NAMALWA (cell line): ENCODE results near the gene MATN1.
"Not testable (repeated sequence)": the region's sequence is repeated elsewhere in the genome, so short reads cannot be mapped to it uniquely, and the experiment has no call there.

Experiments used
- DNase-seq: peaks from one replicate; pipeline ENCODE4 v3.0.0-alpha.2; 2015; ENCODE audit warnings: low spot score

MATN1 gene

DNA sequence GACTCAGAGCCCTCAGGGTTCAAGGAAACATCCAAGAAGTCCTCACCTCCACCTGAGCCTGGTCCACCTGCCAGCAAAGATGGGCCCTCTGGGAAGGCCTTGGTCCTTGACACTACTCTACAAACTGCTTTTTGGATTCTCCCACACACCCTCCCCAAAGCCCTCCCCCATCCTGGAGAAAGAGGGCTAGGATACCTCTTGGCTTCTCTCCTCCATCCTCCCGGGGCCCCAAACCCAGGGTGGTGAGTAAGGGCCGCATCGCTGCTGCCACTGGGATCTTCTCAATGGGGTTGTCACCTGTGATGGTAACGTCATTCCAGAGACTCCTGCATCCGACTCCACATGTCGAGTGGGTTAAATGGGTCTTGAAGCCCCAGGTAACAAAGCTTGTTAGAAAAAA is 26.6 kb downstream of the MATN1 start:
- DNase-seq, result no peak

- no peak for DNase-seq
Observed at GRCh38 chr1:30695439-30695841, 27.9 kb downstream of the MATN1 start.

DNA sequence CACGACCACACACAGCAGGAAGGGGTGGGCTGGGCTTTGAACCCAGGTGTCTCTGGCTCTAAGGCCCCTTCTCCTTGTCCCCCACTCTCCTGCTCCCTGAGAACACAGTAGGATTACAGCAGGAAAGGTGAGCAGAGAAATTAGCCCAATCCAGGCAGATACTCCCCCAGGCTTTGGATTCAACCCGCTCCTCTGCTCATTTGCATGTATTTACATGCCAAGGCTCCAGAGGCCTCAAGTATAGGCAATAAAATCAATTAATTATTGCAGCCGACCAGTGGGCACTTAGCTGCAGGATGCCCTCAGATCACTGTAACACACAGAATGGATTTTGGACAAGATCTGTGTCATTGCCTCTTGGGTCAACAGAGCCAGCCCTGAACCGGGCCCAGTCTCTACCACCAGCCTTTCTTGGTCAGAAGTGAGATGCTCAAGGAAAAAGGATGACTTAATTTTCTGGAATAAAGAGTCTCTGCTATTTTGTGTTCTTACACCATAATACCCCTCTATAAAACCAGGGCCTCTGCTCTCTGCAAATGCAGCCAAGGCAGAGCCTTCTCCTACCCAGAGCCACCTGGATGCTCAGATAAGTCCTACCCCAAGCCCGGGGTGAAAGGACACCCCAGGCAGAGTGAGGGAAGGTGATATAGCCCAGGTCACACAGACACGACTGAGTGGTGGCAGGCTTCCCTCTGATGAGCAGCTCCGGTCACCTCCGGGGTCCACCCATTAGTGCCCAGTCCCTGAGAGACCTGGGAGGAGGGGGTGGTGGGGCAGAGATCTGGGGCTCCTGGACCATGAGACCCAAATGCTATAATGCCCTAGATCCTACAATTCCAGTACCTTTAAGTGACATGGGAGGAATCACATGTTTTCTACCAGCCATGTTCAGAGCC is 28.9 kb downstream of the MATN1 start:
- no peak for DNase-seq

DNA sequence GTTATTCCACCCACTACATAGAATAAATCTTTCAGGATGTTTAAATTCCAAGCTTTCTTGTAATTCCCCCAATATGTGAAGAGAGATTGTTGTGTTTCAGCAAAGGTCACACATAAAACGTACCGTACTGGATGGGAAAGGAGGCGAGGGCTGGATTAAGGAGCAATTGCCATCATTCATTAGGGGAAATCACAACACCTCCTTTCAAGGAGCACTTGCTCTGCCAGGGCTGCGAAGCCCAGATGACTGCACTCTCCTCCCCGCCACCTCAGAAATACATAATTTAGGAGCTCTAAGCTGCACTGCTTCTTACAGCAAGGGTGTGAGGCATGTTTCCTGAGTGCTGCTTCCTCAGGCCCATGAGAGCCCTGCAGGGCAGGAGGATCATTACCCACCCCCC is 29.6 kb downstream of the MATN1 start:
- no peak for DNase-seq

- no peak for DNase-seq
Observed at GRCh38 chr1:30693366-30693765, 30.0 kb downstream of the MATN1 start.

- no peak for DNase-seq
Observed at GRCh38 chr1:30692948-30693301, 30.5 kb downstream of the MATN1 start.

GRCh38 chr1:30692201-30692947 is 31.0 kb downstream of the MATN1 start:
- DNase-seq, result no peak

GRCh38 chr1:30691480-30691879 is 31.9 kb downstream of the MATN1 start:
- DNase-seq, result no peak

DNA sequence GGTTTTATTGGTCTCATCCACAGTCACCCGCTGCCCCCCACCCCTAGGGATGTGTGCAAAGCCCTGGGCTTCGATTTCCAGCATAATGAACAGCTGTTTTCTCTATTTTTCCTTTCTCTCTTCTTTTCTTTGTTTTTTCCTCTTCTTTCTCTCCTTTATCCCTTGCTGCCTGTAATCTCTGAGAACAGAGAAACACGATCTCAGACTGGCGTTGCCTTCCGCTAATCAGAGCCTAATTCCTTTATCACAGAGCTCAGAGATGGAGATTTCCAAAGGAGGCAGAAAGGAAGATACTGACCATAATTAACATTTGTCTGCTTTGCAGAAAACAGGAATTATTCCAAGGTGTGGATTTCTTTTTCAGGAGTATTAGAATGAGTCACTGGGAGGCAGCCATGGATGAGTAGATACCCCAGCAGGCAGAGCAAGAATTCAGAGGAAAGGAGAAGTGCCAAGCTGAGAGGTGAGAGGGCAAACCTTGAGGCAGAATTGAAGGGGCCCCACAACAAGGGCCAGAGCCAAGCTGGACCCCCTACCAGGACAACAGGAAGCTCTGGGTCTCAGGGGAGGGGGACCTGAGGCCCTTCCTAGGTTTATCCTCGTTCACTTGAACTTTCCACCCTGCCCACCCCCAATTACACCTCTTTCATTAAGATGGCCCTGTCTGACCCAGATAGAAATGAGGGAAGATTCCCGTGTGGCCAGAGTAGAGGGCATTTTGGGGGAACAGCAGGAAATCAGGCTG is 33.3 kb downstream of the MATN1 start:
- DNase-seq, result no peak

- no peak for DNase-seq
Observed at GRCh38 chr1:30688920-30689794, 34.2 kb downstream of the MATN1 start.

DNA sequence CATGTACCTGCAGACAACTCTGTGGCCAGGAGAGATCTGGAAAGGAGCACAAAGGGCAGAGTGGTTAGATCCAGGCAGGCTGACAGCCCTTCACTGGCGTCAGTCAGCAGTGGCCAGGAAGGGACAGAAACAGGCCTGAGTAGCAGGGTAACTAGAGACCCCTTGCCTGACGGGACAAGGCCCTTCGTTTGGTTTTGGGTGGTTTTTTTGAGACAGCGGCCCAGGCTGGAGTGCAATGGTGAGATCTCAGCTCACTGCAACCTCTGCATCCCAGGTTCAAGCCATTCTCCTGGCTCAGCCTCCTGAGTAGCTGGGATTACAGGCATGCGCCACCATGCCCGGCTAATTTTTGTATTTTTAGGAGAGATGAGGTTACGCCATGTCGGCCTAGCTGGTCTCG is 34.9 kb downstream of the MATN1 start:
- DNase-seq, result not testable (repeated sequence)

DNA sequence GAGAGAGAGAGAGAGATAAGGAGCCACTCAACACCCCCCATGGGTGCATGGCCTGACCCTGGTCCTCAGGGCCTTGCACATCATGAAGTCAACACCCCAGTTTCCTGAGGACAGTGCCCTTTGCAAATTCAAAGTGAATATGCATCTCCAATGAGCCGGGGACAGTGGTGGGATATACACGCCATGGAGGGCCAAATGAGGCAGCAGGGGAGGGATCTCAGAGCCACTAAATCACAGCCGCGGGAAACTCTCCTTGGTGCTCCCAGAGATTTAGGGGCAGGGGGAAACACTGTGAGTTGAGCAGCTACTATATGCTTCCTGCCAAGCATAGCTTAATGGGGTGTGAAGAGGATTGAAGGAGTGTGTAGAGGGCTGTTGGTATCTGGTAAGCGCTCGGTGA is 35.5 kb downstream of the MATN1 start:
- DNase-seq, result no peak

- DNase-seq, result no peak
Observed at GRCh38 chr1:30686236-30686935, 37.0 kb downstream of the MATN1 start.

DNA sequence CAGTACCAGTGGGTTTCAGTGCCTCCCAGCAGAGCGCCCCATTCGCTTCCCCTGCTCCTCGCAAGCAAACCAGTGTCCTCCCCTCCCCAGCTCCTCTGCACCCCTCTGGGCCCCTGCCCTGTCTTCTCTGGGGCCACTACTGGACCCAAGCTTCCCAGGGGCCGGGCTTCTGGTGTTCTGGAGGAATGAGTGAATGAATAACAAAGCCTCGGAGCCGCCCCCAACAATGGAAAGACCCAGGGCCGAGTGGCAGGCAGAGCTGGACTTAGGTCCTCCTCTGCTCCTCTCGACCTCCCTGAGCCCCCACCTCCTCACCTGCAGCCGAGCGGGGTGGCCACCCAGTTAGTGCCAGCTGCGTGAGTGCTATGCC is 37.6 kb downstream of the MATN1 start:
- DNase-seq, result no peak

DNA sequence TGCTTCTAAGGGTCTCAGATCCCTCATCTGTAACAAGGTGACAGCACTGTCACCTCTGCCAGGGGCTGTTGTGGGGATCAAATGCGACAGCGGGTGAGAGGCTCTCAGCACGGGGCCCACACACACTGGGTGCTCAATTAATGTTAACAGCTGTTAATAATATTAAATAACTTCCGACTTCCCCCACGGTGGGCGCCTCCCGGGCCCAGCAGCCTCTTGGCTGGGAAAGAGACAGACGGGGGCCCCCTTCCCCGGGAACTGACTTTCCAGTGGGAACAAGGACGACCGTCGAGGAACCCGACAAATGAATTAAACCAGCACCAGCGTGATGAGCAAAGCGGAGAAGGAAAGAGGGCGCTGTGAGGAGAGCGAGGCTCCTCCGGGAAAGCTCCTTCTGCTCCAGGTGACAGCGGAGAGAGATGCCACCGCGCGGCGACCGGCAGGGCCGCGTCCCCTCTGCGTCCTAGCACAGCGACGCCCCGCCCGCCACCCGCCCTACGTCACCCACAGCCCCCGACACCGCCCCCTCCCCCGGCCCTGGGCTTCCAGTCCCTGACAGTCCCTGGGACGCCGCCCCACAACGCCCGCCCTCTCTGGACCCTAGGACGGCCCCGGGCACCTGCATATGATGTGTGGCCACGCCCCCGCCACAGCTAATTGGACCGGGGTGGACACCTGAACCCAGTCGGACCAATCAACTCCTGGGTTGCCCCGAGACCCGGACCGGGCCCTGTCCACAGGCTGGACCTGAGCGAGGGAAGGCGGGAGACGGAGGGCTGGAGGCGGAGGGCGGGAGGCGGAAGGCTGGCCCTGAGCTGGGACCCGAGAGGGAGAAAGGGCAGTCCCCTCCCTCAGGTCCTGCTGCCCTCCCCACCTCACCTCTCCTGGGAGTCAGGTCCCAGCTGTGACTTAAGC is 38.2 kb downstream of the MATN1 start:
- no peak for DNase-seq

GRCh38 chr1:30684259-30684658 is 39.1 kb downstream of the MATN1 start:
- DNase-seq, result no peak

DNA sequence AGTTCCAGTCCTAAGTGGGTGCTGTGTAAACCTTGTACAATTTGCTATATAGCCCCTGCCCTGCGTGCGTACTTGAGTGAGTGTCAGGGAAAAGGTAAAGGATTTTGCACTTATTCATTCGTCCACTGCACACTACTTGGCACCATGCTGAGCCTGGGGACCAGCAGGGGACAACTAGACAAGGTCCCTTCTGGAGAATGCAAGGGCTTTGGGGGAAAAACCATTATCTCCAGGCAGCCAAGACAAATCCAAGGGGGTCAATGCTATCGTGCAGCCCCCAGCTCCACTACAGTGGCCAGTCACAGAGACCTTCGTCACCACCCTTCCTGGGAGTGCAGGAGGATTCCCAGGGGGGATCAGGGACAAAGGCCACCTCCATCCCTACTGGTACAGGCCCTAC is 39.7 kb downstream of the MATN1 start:
- DNase-seq, result no peak

GRCh38 chr1:30682396-30683275 is 40.7 kb downstream of the MATN1 start:
- no peak for DNase-seq

GRCh38 chr1:30681782-30682181 is 41.6 kb downstream of the MATN1 start:
- DNase-seq, result no peak
